Measurements from ENCODE around the gene FILIP1. TPM values are rescaled to one million over a fixed set of nuclear protein-coding genes. Genes with fewer than 3 reads are reported as not detected.

FILIP1 gene
- polyA plus RNA-seq, 3 donors = 2.3 to 3.5 (median 3.1) TPM

GRCh38 chr6:75363304-75363703 lies 130.3 kb downstream of the FILIP1 start:
- DNase-seq (ENCODE audit: extremely low read depth in 1 of 11, low read depth in 9 of 11, low spot score in 4 of 11) = no peak

GRCh38 chr6:75353644-75354043 lies 140.0 kb downstream of the FILIP1 start:
- DNase-seq (ENCODE audit: extremely low read depth in 1 of 11, low read depth in 9 of 11, low spot score in 4 of 11) = no peak

GRCh38 chr6:75351570-75351969 lies 142.0 kb downstream of the FILIP1 start:
- no peak for DNase-seq (ENCODE audit: extremely low read depth in 1 of 11, low read depth in 9 of 11, low spot score in 4 of 11)

GRCh38 chr6:75350808-75351207 lies 142.8 kb downstream of the FILIP1 start:
- no peak for DNase-seq (ENCODE audit: extremely low read depth in 1 of 11, low read depth in 9 of 11, low spot score in 4 of 11)

- DNase-seq (ENCODE audit: extremely low read depth in 1 of 11, low read depth in 9 of 11, low spot score in 4 of 11) = no peak
Measured at GRCh38 chr6:75350156-75350555, 143.4 kb downstream of the FILIP1 start.

GRCh38 chr6:75349262-75349984 lies 144.2 kb downstream of the FILIP1 start:
- peak in 7 of 11 donors; percentile 10 to 43 (median 24) for DNase-seq (ENCODE audit: extremely low read depth in 1 of 11, low read depth in 9 of 11, low spot score in 4 of 11)

GRCh38 chr6:75348882-75349261 lies 144.7 kb downstream of the FILIP1 start:
- DNase-seq (ENCODE audit: extremely low read depth in 1 of 11, low read depth in 9 of 11, low spot score in 4 of 11) = no peak

GRCh38 chr6:75347898-75348610 lies 145.5 kb downstream of the FILIP1 start:
- no peak for DNase-seq (ENCODE audit: extremely low read depth in 1 of 11, low read depth in 9 of 11, low spot score in 4 of 11)

GRCh38 chr6:75345413-75345812 lies 148.2 kb downstream of the FILIP1 start:
- DNase-seq (ENCODE audit: extremely low read depth in 1 of 11, low read depth in 9 of 11, low spot score in 4 of 11) = no peak

- DNase-seq (ENCODE audit: extremely low read depth in 1 of 11, low read depth in 9 of 11, low spot score in 4 of 11) = no peak
Measured at GRCh38 chr6:75344455-75344854, 149.1 kb downstream of the FILIP1 start.

- no peak for DNase-seq (ENCODE audit: extremely low read depth in 1 of 11, low read depth in 9 of 11, low spot score in 4 of 11)
Measured at GRCh38 chr6:75344021-75344420, 149.6 kb downstream of the FILIP1 start.

- DNase-seq (ENCODE audit: extremely low read depth in 1 of 11, low read depth in 9 of 11, low spot score in 4 of 11) = no peak
Measured at GRCh38 chr6:75337835-75338580, 155.6 kb downstream of the FILIP1 start.

GRCh38 chr6:75334266-75335040 lies 159.1 kb downstream of the FILIP1 start:
- DNase-seq (ENCODE audit: extremely low read depth in 1 of 11, low read depth in 9 of 11, low spot score in 4 of 11) = peak in 2 of 11 donors; percentile 24 to 31

- no peak for DNase-seq (ENCODE audit: extremely low read depth in 1 of 11, low read depth in 9 of 11, low spot score in 4 of 11)
Measured at GRCh38 chr6:75333676-75334200, 159.9 kb downstream of the FILIP1 start.

GRCh38 chr6:75331151-75331550 lies 162.4 kb downstream of the FILIP1 start:
- no peak for DNase-seq (ENCODE audit: extremely low read depth in 1 of 11, low read depth in 9 of 11, low spot score in 4 of 11)

GRCh38 chr6:75329703-75330102 lies 163.9 kb downstream of the FILIP1 start:
- DNase-seq (ENCODE audit: extremely low read depth in 1 of 11, low read depth in 9 of 11, low spot score in 4 of 11) = no peak

- no peak for DNase-seq (ENCODE audit: extremely low read depth in 1 of 11, low read depth in 9 of 11, low spot score in 4 of 11)
Measured at GRCh38 chr6:75327807-75328206, 165.8 kb downstream of the FILIP1 start.

- DNase-seq (ENCODE audit: extremely low read depth in 1 of 11, low read depth in 9 of 11, low spot score in 4 of 11) = no peak
Measured at GRCh38 chr6:75326557-75327258, 166.9 kb downstream of the FILIP1 start.

Measured in renal cortex interstitium (tissue), 11 donors.